ENCODE data around the gene ARMC10.

Gene ARMC10

DNA sequence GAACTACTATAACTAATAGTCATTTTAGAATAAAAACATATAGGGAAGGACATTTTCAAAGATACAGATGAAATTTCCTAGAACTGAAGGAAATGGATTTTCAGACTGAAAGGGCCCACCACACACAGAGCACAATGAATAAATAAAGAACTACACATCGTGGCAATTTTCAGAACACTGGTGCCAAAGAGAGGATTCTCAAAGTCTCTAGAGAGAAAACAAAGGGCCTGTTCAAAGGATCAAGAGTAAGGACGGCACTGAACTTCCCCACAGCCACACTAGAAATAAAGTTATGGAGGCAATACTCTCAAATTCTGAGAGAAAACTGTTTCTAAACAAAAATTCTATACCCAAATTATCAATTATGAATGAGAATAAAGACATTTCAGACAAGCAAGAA, 52.1 kb downstream of the ARMC10 start:
- no peak for DNase-seq (ENCODE audit: low spot score)
- TF ChIP-seq, protein P1, sequence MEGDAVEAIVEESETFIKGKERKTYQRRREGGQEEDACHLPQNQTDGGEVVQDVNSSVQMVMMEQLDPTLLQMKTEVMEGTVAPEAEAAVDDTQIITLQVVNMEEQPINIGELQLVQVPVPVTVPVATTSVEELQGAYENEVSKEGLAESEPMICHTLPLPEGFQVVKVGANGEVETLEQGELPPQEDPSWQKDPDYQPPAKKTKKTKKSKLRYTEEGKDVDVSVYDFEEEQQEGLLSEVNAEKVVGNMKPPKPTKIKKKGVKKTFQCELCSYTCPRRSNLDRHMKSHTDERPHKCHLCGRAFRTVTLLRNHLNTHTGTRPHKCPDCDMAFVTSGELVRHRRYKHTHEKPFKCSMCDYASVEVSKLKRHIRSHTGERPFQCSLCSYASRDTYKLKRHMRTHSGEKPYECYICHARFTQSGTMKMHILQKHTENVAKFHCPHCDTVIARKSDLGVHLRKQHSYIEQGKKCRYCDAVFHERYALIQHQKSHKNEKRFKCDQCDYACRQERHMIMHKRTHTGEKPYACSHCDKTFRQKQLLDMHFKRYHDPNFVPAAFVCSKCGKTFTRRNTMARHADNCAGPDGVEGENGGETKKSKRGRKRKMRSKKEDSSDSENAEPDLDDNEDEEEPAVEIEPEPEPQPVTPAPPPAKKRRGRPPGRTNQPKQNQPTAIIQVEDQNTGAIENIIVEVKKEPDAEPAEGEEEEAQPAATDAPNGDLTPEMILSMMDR (IDR thresholded peaks at IDR 0.05; ENCODE audit: extremely low read depth, missing control alignments) = no peak

DNA sequence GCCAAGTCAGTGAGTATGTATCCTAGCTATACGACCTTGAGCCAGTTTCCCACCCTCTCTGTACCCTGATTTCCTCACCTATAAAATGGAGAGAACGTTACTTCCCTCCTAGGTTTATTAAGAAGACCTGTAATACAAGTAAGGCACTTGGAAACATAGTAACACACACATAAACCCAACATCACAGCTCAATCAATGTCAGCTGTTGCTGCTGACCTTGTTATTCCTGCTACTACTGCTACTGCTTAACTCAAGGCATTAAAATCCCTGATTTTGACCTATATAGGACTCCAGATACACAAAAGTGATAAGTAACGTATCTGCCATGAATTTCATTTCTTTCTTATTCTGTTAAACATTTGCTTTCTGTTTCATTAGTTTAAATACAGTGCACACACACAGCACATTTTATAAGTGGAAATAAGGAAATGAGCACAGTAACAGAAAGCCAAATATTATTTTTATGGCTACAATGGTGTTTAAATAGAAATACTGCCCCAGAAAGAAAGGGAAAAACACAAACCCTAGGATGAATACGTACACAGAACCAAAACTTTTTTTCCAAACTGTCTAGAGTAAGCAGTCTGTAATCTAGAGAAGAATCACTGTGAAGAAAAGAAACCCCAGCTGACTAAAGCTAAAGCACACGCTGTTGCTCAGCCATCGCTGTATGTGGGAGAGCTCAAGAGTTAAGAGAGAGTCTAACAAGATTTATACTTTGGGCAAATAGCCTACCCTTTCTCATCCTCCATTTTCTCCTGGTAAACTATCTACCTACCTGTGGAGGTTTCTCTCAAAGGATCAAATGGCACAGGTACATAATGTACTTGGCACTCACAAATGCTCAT, 55.0 kb downstream of the ARMC10 start:
- TF ChIP-seq, protein P1 (IDR thresholded peaks at IDR 0.05; ENCODE audit: extremely low read depth, missing control alignments) = no peak
- no peak for DNase-seq (ENCODE audit: low spot score)

DNA sequence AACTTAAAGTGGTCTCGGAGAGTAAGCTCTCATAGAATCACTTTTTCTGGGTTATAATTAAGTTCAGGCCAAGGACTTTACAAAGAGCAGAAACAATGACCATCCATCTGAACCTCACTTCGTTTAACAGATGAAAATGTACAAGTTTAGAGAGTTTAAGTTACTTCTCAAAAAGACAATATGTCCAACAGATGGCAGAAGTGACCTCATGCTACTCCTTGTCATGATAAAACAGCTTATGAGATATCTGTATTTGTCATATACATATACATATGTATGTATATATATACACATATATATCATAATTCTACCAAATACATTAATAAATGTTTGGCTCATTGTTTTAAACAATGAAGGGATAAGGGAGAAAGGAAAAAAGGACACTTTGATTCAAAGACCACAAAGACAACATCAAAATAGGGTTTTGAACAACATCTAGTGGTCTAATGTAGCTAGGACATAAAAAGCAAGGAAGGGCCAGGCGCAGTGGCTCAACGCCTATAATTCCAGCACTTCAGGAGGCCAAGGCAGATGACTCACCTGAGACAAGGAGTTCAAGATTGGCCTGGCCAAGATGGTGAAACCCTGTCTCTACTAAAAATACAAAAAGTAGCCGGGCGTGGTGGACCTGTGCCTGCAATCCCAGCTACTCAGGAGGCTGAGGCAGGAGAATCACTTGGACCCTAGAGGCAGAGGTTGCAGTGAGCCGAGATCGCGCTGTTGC, 56.1 kb downstream of the ARMC10 start:
- DNase-seq (ENCODE audit: low spot score) = no peak
- TF ChIP-seq, protein P1 (IDR thresholded peaks at IDR 0.05; ENCODE audit: extremely low read depth, missing control alignments) = no peak

DNA sequence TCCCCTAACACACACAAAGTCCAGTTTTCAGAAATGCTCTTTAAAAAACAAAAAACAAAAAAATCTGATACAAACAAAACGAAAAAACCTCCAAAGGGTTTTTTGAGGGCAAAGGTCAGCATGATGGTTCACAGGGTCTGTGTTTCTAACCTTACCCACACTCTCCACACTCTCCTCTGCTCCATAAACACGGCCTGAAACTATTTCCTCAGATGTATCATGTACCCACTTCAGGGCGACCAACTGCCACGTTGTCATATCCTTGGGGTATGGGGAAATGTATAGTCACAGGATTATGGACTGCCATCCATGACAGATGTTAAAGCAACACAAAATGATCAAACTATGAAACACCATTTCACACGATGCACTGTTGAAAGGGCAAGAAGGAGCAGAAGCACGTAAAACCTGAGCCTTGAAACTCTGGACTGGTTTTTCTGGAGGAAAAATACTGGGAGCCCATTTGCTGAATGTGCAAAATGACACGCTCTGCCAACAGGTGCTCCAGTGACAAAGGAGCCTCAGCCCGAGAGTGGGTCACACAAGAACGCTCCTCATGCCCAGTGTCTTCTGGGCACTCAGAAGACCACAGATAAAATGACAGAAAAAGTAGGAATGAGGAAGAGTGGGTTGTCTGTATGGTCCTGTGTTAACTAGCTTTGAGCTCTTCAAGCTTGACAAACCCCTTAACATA, 58.2 kb downstream of the ARMC10 start:
- DNase-seq (ENCODE audit: low spot score) = no peak
- TF ChIP-seq, protein P1 (IDR thresholded peaks at IDR 0.05; ENCODE audit: extremely low read depth, missing control alignments) = no peak

DNA sequence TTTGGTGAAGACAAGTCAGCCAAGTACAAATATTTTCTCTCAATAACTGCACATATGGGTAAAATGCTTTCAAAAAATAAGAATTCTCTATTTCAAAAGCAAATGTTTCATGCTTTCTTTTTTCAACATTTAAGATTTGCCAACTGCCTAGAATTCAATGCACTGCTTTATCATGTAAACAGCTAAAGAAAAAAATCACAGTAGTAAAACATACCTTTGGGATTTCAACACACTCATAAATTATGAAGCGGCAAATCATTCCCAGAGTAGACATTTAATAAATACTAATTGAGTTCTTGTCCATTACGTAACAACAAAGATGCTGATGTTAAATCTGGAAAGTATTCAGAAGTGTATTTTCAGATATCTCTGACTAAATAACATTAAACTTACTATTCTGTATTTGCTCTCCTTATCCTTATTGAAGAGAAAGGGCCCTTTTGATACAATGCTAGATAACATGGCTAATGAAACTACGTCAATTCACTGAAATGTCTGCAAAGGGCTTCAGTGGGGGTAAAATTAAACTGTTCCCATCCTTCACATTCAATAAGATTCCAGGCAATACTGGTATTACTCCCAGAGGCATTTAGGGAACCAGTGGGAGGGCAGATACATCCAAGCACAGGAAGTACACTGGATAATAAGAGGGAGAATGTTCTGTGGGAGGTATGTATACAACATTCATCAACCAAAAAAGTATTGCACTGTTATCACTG, 60.1 kb downstream of the ARMC10 start:
- DNase-seq (ENCODE audit: low spot score) = no peak
- TF ChIP-seq, protein P1 (IDR thresholded peaks at IDR 0.05; ENCODE audit: extremely low read depth, missing control alignments) = no peak

DNA sequence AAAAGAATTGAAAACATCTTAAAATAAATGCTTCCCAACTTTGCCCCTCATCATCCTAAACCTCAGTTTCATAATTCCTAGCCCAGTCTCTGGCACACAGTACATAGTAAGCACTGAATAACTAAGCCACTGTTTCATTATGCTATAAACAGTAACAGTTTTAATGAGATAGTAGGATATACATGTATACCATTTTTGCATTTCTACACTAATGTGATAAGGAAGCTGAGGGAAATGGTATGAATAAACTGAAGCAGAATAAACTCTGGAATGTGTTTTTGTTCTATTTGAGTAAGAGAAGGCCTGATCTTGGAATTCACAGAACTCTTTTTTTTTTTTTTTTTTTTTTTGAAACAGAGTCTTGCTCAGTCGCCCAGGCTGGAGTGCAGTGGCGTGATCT, 65.1 kb downstream of the ARMC10 start:
- DNase-seq (ENCODE audit: low spot score) = no peak

More for the DNA sequence above, 65.1 kb downstream of the ARMC10 start:
- TF ChIP-seq, protein P1 (IDR thresholded peaks at IDR 0.05; ENCODE audit: extremely low read depth, missing control alignments) = no peak

Data from GM20000 (cell line).